T47D (cell line): ENCODE measurements around the gene MRFAP1.

Experiments
- DNase-seq, 2 experiments: peaks; one replicate each; pipeline versions ENCODE4 v3.0.0 to v3.0.0-alpha.2; 2011 to 2012; ENCODE audit warnings: low read depth in 1 of 2, low spot score in 1 of 2
- JUND ChIP-seq: IDR thresholded peaks from 2 replicates; pipeline ENCODE4 v1.6.1; 2012; ENCODE audit warnings: low read depth
- in situ Hi-C: cut with HindIII; loops from 2 replicates; pipeline ENCODE4 v1.10.0; 2016; ENCODE audit warnings: low sequenced_read_pairs, low pct_unique_long_range_greater_than_20kb

The MRFAP1 gene

DNA sequence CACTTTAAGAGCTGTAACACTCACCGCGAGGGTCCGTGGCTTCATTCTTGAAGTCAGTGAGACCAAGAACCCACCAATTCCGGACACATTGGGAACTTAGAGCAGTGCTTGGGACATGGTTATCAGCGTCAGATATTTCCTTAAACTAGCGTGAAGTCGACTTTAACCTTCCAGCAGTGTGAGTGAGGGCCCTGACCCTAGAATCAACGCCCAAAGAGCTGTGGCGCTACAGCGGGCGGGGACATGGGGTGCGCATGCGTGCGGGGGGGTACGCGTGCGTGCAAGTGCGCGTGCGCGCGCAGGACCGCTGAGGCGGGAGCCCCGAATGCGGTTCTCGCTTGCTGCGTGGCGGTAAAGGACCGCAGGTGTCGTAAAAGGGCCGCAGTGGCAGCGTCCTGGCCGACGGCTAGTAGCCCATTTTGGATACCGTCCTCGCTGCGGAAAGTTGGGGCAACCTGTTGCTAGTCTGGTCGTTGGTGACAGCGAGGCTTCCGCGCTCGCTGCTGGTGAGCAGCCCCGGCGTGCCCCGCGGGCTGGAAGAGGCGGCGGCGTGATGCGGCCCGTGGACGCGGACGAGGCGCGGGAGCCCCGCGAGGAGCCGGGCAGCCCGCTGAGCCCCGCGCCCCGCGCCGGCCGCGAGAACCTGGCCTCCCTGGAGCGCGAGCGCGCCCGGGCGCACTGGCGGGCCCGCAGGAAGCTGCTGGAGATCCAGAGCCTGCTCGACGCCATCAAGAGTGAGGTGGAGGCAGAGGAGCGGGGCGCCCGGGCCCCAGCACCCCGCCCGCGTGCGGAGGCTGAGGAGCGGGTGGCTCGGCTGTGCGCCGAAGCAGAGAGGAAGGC is 33.4 kb downstream of the MRFAP1 start:
- no peak for TF ChIP-seq JUND
- DNase-seq, result peak; percentile 96 to 97
- in situ Hi-C loops, result no loop called here

DNA sequence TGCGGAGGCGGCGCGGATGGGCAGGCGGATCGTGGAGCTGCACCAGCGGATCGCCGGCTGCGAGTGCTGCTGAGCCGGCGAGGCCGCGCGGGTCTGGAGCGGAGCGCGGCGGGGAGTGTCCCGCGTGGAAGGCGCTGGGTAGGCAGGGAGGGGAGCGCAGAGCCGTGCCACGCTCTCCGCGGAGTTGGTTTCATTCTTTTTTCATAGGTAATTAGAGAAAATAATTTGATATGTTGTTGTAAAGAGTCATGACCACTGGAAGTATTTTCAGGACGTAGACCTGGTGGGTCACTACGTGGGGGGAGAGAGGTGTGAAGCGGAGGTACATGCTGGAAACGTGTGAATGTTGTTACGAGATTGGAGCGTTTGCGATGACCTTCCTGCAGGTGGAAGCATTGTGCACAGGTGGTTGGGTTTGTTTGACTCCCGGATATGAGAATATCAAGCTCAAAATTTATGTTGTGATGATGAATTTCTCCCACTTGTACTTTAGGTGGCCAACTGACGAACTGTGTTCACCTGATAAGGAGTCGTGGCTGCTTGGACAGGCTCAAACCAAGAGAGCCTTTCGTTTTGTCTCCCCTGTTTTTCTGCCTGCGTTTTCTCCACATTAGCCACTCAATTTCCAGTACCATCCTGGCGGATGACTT is 34.1 kb downstream of the MRFAP1 start:
- DNase-seq, result peak; percentile 70 to 77
- no peak for TF ChIP-seq JUND
- in situ Hi-C loops, result no loop called here

DNA sequence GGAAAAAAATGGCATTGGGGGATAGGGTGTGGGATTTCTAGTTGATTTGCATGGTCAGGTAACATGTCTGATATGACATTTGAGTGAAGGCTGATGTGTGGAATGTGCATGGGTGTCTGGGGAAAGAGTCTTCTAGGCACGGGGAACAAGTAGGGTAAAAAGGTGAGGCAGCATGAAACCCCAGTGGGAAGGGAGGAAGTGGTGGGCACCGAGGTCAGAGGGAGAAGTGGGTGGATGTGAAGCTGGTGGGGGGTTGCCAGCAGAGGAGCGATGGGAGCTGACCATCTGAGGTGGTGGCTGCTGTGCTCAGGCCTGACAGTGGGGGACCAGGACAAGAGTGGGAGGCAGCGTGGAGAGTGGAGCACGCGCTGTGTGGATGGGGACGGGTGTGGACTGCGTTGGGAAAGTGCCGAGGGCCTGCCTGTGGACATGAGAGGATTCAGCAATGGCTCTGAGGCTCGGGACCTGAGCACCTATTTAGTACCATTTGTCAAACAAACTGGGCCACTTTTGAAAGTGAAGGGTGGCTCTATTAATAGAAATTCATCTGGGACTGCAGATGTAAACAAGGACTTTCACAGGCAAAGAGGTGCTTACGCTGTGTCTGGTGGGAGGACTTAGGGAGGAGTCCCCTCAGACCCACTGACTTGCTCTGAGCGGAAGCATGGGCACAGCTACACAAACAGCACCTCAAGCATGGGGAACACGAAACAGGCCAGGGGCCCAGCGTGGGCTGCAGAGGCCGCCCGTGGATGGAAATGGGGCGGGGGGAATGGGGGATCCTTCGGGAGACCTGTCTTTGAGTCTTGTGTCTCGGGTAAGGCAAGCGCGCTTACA is 36.5 kb downstream of the MRFAP1 start:
- TF ChIP-seq JUND, result no peak
- DNase-seq, result no peak
- in situ Hi-C loops, result no loop called here

DNA sequence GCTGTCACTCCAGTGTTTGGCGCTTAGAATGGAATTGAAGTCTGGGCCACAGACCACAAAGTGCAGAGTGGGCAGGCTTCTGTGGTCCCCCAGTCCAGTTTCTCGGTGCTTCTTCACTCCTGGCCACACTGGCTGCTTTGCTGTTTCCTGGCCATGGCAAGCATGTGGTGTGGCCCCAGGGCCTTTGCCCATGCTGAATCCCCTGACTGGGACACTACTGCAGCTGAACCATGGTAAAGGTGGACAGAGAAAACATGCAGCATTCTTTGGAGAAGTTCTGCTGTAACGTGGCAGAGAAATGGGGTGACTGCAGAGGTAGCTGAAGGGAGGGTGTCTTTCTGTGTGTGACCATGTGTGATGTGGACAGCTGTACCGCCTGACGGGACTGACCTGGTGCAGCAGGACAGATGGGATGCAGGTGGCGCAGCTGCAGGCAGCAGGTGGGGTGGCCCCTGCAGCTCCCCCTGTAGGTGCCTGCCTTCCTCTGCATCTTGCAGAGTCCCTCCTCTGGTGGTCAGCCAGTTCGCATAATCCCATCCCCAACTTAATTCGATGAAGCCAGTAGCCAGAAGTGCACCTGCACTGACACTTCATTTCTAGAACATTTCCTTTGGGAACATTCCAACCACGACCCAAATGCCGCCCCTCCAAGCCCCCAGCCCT is 40.0 kb downstream of the MRFAP1 start:
- no peak for TF ChIP-seq JUND
- in situ Hi-C loops, result no loop called here

DNA sequence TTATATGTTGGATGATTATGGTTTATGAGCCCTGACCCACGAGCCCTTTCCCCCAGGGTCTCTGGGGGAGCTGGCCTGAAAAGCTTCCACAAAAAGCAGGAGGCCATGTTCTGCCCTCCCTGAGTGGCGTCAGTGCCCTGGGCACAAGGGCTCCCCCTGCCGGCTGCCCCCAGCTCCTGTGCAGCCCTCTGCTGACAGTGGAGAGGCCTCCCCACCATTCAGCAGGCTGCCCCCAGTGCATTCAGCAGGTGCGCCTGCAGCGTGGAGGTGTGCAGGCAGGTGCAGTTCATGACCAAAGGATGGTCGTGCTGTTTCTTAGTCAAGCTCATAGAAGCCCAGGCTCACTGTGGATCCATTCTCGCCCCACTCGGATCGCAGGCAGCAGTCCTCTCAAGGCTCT is 40.7 kb downstream of the MRFAP1 start:
- no peak for TF ChIP-seq JUND
- in situ Hi-C loops, result no loop called here
- peak in 1 of 2 experiments; percentile 49 for DNase-seq

More for the DNA sequence above, 40.0 kb downstream of the MRFAP1 start:
- no peak for DNase-seq

DNA sequence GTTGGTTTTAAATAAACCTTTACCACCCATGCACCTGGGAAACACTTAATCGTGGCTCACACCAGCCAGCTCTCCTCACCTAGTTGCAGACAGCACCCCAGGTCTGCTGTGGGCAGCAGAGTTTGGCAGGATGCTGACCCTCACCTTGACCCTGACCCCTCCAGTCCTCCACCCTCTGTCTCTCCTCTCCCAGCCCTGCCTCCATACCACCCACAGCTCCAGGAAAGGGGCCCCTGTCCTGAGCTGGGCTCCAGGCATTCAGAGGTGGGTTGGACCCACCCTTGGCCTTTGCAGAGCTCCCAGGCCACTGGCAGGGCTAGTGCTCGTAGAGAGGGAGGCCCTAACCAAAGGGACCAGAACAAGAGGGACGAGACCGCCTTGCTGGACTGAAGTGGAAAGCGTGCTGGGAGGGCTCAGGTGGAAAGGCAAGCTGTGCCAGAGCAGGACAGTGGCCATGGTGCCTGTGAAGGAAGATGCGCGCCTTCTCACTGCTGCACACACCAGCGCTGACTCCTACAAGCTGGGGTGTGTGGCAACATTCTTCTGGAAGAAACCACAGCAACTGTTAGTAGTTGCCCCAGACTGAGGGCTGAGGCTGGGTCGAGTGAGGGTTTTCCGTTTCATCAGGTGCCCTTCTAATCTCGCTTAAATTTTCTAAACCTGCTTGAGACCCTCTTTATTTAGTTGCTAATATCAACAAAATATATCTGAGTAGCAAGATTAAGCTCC is 42.5 kb downstream of the MRFAP1 start:
- no peak for TF ChIP-seq JUND
- in situ Hi-C loops, result no loop called here
- no peak for DNase-seq

DNA sequence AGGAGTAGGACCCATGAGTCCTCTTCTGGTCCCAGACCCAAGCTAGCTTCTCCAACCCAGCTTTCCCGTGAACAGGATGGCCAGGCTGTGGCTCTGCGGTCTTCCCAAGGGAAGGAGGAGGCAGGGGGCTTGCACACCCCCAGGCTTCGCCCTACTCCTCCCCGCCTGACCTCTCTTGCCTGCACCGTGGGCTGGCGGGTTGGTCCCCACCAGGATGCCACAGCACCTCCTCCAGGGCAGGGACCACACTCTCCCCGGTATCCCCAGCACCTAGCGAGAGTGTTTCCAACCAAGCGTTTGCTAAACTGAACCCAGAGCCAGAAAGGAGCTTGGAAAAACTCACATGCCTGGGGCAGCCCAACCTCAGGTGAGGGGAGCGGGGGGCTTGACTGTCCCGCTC is 44.2 kb downstream of the MRFAP1 start:
- TF ChIP-seq JUND, result no peak
- DNase-seq, result no peak
- in situ Hi-C loops, result no loop called here

DNA sequence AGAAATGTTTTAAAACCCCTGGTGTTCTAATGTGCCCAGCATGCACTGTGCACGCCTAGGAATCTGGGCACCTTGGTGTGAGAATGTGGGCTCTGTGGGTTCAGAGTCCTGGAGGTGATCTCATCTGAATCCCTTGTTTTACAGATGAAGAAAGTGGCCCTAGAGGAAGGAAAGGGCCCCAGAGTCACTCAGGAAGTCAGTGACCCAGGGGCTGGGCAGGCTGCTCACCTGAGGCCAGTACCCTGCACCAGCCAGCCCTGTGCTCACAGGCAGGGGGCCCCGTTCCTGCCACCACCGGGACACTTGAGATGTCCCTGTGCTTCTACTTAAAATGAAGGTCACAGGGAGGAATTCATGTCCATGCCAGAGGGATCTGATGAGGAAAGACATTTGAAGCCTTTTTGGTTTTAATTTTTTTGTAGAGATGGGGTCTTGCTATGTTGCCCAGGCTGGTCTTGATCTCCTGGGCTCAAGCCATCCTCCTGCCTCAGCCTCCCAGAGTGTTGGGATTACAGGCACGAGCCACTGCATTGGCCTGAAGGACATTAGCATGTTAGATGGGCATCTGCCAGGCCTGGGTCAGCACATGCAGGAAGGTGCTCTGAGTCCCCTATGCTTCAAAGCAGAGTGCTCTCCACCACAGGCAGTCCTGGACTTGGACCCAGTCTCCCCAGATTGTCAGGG is 45.8 kb downstream of the MRFAP1 start:
- TF ChIP-seq JUND, result no peak

DNA sequence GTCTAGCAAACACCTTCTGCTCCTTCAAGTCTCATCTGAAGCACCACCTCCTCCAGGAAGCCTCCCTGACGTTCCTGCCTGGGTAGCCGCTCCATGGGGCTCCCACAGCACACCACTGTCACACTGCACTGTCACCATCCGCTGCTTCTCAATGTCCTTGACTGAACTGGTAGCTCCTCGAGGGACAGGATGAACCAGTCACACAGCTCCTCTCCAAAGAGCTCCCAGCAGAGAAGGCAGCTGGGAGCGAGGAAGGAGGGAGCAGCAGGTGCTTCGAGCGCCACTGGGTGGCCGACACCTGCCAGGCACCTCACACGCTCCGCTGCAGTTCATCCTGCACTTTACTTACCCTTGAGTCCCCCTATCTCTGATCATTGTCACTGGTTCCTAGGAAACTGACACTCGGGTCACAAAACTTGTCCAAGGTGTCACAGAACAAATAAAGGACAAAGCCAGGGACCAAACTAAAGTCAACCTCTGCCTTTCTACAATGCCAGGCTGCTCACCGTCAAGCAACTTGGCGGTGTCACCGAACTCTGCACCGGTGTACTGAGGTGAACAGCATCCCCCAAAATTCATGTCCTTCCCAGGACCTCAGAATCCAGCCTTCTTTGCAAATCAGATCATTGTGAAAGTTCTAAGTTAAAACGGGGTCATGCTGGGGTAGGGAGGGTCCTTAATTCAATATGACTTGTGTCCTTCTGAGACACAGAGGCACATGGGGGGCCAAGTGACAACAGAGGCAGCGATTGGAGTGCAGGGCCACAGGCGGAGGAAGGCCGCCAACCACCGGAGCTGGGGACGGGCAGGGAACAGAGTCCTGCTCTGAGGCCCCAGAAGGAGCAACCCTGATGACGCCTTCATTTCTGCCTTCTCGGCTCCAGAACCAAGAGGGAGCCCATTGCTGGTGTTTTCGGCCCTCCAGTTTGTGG is 47.7 kb downstream of the MRFAP1 start:
- peak; percentile 88 to 99 for DNase-seq
- no peak for TF ChIP-seq JUND
- in situ Hi-C loops, result no loop called here

More for the DNA sequence above, 45.8 kb downstream of the MRFAP1 start:
- DNase-seq, result no peak
- in situ Hi-C loops, result no loop called here

DNA sequence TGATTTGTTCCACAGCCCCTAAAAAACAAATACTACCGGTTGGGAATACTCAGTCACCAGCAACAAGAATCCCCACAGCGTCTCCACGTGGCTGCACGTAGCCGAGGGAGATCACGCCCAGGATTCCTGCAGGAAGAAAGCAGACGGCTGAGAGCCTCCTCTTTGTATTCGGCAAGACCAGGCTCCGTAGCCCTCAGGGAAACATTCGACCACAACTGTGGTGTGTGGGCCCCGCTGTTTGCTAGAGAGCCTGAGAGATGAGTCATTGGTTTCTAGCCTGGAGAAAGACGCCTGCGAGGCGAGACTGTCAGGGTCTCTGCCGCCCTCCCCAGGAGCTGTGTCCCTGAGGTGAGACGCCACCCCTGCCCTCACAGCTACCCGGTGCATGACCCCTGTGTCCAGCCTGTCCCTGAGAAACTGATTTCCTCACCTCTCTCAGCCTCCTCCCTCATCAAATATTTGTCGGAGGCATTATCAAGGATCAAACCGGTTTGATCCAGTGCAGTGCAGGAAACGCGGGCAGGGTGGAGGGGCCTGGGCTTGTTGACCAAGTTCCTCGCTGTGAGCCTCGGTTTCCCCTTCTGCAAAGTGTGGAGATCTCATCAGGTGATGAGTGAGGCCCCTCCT is 48.5 kb downstream of the MRFAP1 start:
- no peak for TF ChIP-seq JUND
- DNase-seq, result peak in 1 of 2 experiments; percentile 93
- in situ Hi-C loops, result no loop called here
